Trophoblast cell (in vitro differentiated cells and primary cell): ENCODE measurements around the gene AGBL4.
A peak's percentile ranks its signal among the peaks of the same experiment; 100 is the strongest.

ENCODE experiments used
- DNase-seq, 2 donors: peaks; one replicate each; pipeline ENCODE4 v3.0.0-alpha.2; 2016
- H2AFZ ChIP-seq: 2 replicates; pipeline ENCODE4 v1.6.1; 2013; ENCODE audit warnings: low read length, moderate library complexity, mild to moderate bottlenecking; ENCODE audit not compliant: insufficient read depth, poor library complexity
- H2AK5ac ChIP-seq: 2 replicates; pipeline ENCODE4 v1.6.1; 2013; ENCODE audit warnings: mild to moderate bottlenecking, low read length
- H2BK120ac ChIP-seq: 2 replicates; pipeline ENCODE4 v1.6.1; 2013; ENCODE audit warnings: low read length, mild to moderate bottlenecking, moderate library complexity; ENCODE audit not compliant: insufficient read depth, poor library complexity
- H2BK12ac ChIP-seq: 2 replicates; pipeline ENCODE4 v1.6.1; 2013; ENCODE audit warnings: mild to moderate bottlenecking, low read length, moderate library complexity
- H2BK5ac ChIP-seq: 2 replicates; pipeline ENCODE4 v1.6.1; 2013; ENCODE audit warnings: low read length, low read depth, moderate library complexity, mild to moderate bottlenecking; ENCODE audit not compliant: poor library complexity
- H3K14ac ChIP-seq: 2 replicates; pipeline ENCODE4 v1.6.1; 2013; ENCODE audit warnings: mild to moderate bottlenecking, low read length
- H3K18ac ChIP-seq: 2 replicates; pipeline ENCODE4 v1.6.1; 2013; ENCODE audit warnings: mild to moderate bottlenecking, low read length
- H3K23ac ChIP-seq: 2 replicates; pipeline ENCODE4 v1.6.1; 2013; ENCODE audit warnings: low read length
- H3K27ac ChIP-seq: 2 replicates; pipeline ENCODE4 v1.5.1; 2013; ENCODE audit warnings: low read depth, mild to moderate bottlenecking, inconsistent platforms, low read length, moderate library complexity
- H3K27me3 ChIP-seq: 2 replicates; pipeline ENCODE4 v1.6.1; 2013; ENCODE audit warnings: inconsistent platforms, mild to moderate bottlenecking, low read length, moderate library complexity; ENCODE audit not compliant: insufficient read depth
- H3K36me3 ChIP-seq, 2 experiments: 1 replicate in 1 of 2; 2 replicates in 1 of 2; pipeline ENCODE4 v1.6.1; 2013; ENCODE audit warnings: low read length in 2 of 2, mild to moderate bottlenecking in 2 of 2, moderate library complexity in 1 of 2; ENCODE audit not compliant: insufficient read depth in 2 of 2, control insufficient read depth in 1 of 2
- H3K4ac ChIP-seq: 2 replicates; pipeline ENCODE4 v1.6.1; 2013; ENCODE audit warnings: low read depth, mild to moderate bottlenecking, low read length, moderate library complexity
- H3K4me1 ChIP-seq, 2 experiments: 1 replicate in 1 of 2; 2 replicates in 1 of 2; pipeline ENCODE4 v1.6.1; 2013; ENCODE audit warnings: low read length in 2 of 2, mild to moderate bottlenecking in 2 of 2, moderate library complexity in 1 of 2; ENCODE audit not compliant: insufficient read depth in 2 of 2, control insufficient read depth in 1 of 2
- H3K4me2 ChIP-seq: 2 replicates; pipeline ENCODE4 v1.6.1; 2013; ENCODE audit warnings: inconsistent platforms, mild to moderate bottlenecking, low read length, moderate library complexity
- H3K4me3 ChIP-seq: 2 replicates; pipeline ENCODE4 v1.5.1; 2013; ENCODE audit warnings: mild to moderate bottlenecking, low read depth, low read length, inconsistent platforms
- H3K79me1 ChIP-seq: one replicate; pipeline ENCODE4 v1.6.1; 2013; ENCODE audit warnings: low read length
- H3K79me2 ChIP-seq: 2 replicates; pipeline ENCODE4 v1.6.1; 2013; ENCODE audit warnings: low read length, mild to moderate bottlenecking; ENCODE audit not compliant: control insufficient read depth, insufficient read depth, poor library complexity
- H3K9ac ChIP-seq: 2 replicates; pipeline ENCODE4 v1.6.1; 2013; ENCODE audit warnings: mild to moderate bottlenecking, low read length
- H3K9me3 ChIP-seq: 2 replicates; pipeline ENCODE4 v1.6.1; 2013; ENCODE audit warnings: low read depth, mild to moderate bottlenecking, control low read depth, inconsistent platforms, low read length; ENCODE audit not compliant: insufficient read depth
- H4K12ac ChIP-seq: 2 replicates; pipeline ENCODE4 v1.6.1; 2013; ENCODE audit warnings: low read depth, mild to moderate bottlenecking, low read length, moderate library complexity
- H4K8ac ChIP-seq: 2 replicates; pipeline ENCODE4 v1.6.1; 2013; ENCODE audit warnings: low read depth, mild to moderate bottlenecking, low read length, moderate library complexity
- H4K91ac ChIP-seq: one replicate; pipeline ENCODE4 v1.6.1; 2013; ENCODE audit warnings: low read depth, mild to moderate bottlenecking, low read length, moderate library complexity
- WGBS: extraction: QIAGEN DNeasy Blood & Tissue Kit; methylation state at CpG from one replicate; pipeline ENCODE4 v1.1.7; 2013; ENCODE audit warnings: missing lambda C conversion rate; ENCODE audit not compliant: insufficient read length, insufficient coverage; ENCODE audit errors: extremely low coverage; 5-methylcytosine and 5-hydroxymethylcytosine counted together

The AGBL4 gene

DNA sequence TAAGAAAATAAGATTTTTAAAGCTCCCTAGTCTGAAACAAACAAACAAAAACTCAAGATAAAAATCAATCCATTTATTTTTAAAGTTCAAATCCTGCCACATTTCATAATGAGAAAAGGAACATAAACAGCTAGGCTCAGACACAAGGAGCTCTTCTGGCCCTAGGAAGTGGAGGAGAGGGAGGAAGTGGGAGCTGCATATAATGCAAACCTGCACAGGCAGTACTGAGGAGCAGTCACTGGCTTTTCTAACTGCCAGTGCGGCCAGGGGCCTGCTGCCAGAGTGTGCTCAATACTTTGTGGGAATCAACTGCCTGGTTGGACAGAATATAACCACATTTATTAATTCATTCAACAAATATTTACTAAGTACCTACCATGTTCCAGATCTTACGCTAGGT is 1411.9 kb downstream of the AGBL4 start:
- no peak overlapping the region for H3K18ac ChIP-seq
- H3K4me2 ChIP-seq: no peak overlapping the region
- H3K4ac ChIP-seq: no peak overlapping the region
- no peaks in the 10 kb centered on the region for H3K9me3 ChIP-seq
- no peak overlapping the region for H2BK5ac ChIP-seq
- no peak overlapping the region for H3K9ac ChIP-seq
- no peak for DNase-seq
- no peaks in the 10 kb centered on the region for H3K4me1 ChIP-seq
- H3K23ac ChIP-seq: no peak overlapping the region
- no peaks in the 10 kb centered on the region for H3K79me2 ChIP-seq
- no peak overlapping the region for H3K27ac ChIP-seq
- no peak overlapping the region for H4K91ac ChIP-seq
- no peak overlapping the region for H2AFZ ChIP-seq
- no peak overlapping the region for H2AK5ac ChIP-seq
- H2BK12ac ChIP-seq: no peak overlapping the region
- H3K36me3 ChIP-seq: no peaks in the 10 kb centered on the region
- no peak overlapping the region for H4K12ac ChIP-seq
- H2BK120ac ChIP-seq: no peak overlapping the region
- H4K8ac ChIP-seq: no peak overlapping the region
- H3K79me1 ChIP-seq: no peaks in the 10 kb centered on the region
- H3K14ac ChIP-seq: no peak overlapping the region
- no peak overlapping the region for H3K4me3 ChIP-seq
- H3K27me3 ChIP-seq: no peaks in the 10 kb centered on the region
- no CpG with 5 or more reads among the region's 2 CpGs for WGBS

GRCh38 chr1:48610628-48611542 is 1412.9 kb downstream of the AGBL4 start:
- Histone ChIP-seq H3K4me3 (no peak overlapping the region), H3K27me3 (no peaks in the 10 kb centered on the region), H3K18ac (no peak overlapping the region), H3K4ac (no peak overlapping the region), H2BK120ac (no peak overlapping the region), H2AFZ (no peak overlapping the region), H3K79me1 (no peaks in the 10 kb centered on the region), H3K79me2 (no peaks in the 10 kb centered on the region), H3K23ac (no peak overlapping the region), H3K4me2 (no peak overlapping the region), H2AK5ac (no peak overlapping the region), H3K14ac (no peak overlapping the region), H3K9ac (no peak overlapping the region), H4K8ac (no peak overlapping the region), H3K4me1 (no peaks in the 10 kb centered on the region), H3K27ac (no peak overlapping the region), H3K36me3 (no peaks in the 10 kb centered on the region), H2BK5ac (no peak overlapping the region), H4K91ac (no peak overlapping the region), H4K12ac (no peak overlapping the region), H2BK12ac (no peak overlapping the region), H3K9me3 (no peaks in the 10 kb centered on the region)
- WGBS: no CpG with 5 or more reads among the region's 3 CpGs
- DNase-seq: no peak

- WGBS: no CpG with 5 or more reads among the region's 4 CpGs
- H3K79me2 ChIP-seq: no peaks in the 10 kb centered on the region
These were observed 1414.9 kb downstream of the AGBL4 start for GRCh38 chr1:48608882-48609281.

DNA sequence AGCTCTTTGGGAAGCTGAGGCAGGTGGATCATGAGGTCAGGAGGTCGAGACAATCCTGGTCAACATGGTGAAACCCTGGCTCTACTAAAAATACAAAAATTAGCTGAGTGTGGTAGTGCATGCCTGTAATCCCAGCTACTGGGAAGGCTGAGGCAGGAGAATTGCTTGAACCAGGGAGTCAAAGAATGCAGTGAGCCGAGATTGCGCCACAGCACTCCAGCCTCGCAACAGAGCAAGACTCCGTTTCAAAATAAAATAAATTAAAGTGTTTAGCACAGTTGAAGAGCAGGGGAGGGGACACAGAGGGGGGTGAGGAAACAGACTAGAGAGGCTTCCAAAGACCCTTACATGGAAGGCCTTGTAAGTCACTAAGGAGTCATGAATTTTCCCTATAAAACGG is 1420.5 kb downstream of the AGBL4 start:
- H2BK120ac ChIP-seq: no peak overlapping the region
- no peak overlapping the region for H3K4me3 ChIP-seq
- no peak overlapping the region for H3K4me2 ChIP-seq
- no CpG with 5 or more reads among the region's 6 CpGs for WGBS
- H3K4ac ChIP-seq: no peak overlapping the region
- H3K23ac ChIP-seq: no peak overlapping the region
- H3K79me1 ChIP-seq: no peaks in the 10 kb centered on the region
- no peak overlapping the region for H4K8ac ChIP-seq
- H3K14ac ChIP-seq: no peak overlapping the region
- H3K36me3 ChIP-seq: no peaks in the 10 kb centered on the region
- H2AFZ ChIP-seq: no peak overlapping the region
- H2BK5ac ChIP-seq: no peak overlapping the region
- no peak overlapping the region for H3K18ac ChIP-seq
- no peak overlapping the region for H4K91ac ChIP-seq
- no peak overlapping the region for H2BK12ac ChIP-seq
- no peak overlapping the region for H3K27ac ChIP-seq
- no peaks in the 10 kb centered on the region for H3K27me3 ChIP-seq
- no peaks in the 10 kb centered on the region for H3K9me3 ChIP-seq
- no peak overlapping the region for H4K12ac ChIP-seq
- no peak overlapping the region for H3K9ac ChIP-seq
- peak in 1 of 2 donors; percentile 6 for DNase-seq
- no peaks in the 10 kb centered on the region for H3K79me2 ChIP-seq
- H2AK5ac ChIP-seq: no peak overlapping the region
- no peaks in the 10 kb centered on the region for H3K4me1 ChIP-seq

More at GRCh38 chr1:48608882-48609281, 1414.9 kb downstream of the AGBL4 start:
- H3K4me2 ChIP-seq: no peak overlapping the region
- H3K79me1 ChIP-seq: no peaks in the 10 kb centered on the region
- H2AK5ac ChIP-seq: no peak overlapping the region
- no peaks in the 10 kb centered on the region for H3K36me3 ChIP-seq
- H3K23ac ChIP-seq: no peak overlapping the region
- no peak overlapping the region for H2BK5ac ChIP-seq
- no peak for DNase-seq
- no peak overlapping the region for H3K18ac ChIP-seq
- no peak overlapping the region for H3K14ac ChIP-seq
- H2BK12ac ChIP-seq: no peak overlapping the region
- H4K8ac ChIP-seq: no peak overlapping the region
- no peak overlapping the region for H3K4me3 ChIP-seq
- no peak overlapping the region for H4K12ac ChIP-seq
- H3K9ac ChIP-seq: no peak overlapping the region
- no peaks in the 10 kb centered on the region for H3K9me3 ChIP-seq
- H4K91ac ChIP-seq: no peak overlapping the region
- no peaks in the 10 kb centered on the region for H3K27me3 ChIP-seq
- H2AFZ ChIP-seq: no peak overlapping the region
- no peak overlapping the region for H2BK120ac ChIP-seq
- no peak overlapping the region for H3K27ac ChIP-seq
- H3K4ac ChIP-seq: no peak overlapping the region
- no peaks in the 10 kb centered on the region for H3K4me1 ChIP-seq
